ENCODE data around the gene CR1L. TPM values are rescaled to one million over a fixed set of nuclear protein-coding genes. Genes with fewer than 3 reads are reported as not detected.
"Not testable (repeated sequence)": the region's sequence is repeated elsewhere in the genome, so short reads cannot be mapped to it uniquely, and the experiment has no call there.

Gene CR1L
- total RNA-seq, 1 donor from 2014 or later: 0.60 TPM

- no peaks in the 10 kb centered on the region for H3K4me1 Mint-ChIP-seq
- TF ChIP-seq, protein P1, sequence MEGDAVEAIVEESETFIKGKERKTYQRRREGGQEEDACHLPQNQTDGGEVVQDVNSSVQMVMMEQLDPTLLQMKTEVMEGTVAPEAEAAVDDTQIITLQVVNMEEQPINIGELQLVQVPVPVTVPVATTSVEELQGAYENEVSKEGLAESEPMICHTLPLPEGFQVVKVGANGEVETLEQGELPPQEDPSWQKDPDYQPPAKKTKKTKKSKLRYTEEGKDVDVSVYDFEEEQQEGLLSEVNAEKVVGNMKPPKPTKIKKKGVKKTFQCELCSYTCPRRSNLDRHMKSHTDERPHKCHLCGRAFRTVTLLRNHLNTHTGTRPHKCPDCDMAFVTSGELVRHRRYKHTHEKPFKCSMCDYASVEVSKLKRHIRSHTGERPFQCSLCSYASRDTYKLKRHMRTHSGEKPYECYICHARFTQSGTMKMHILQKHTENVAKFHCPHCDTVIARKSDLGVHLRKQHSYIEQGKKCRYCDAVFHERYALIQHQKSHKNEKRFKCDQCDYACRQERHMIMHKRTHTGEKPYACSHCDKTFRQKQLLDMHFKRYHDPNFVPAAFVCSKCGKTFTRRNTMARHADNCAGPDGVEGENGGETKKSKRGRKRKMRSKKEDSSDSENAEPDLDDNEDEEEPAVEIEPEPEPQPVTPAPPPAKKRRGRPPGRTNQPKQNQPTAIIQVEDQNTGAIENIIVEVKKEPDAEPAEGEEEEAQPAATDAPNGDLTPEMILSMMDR (IDR thresholded peaks at IDR 0.05): no peak
- H3K9me3 Mint-ChIP-seq: no peaks in the 10 kb centered on the region
- ChIA-PET POLR2A (no interaction called here), CTCF (no interaction called here)
- H3K4me3 Mint-ChIP-seq: no peak overlapping the region
- ATAC-seq (ENCODE audit: low read depth): no peak
- intact Hi-C loops (cut with micrococcal nuclease): no loop called here
- H3K27me3 Mint-ChIP-seq: no peaks in the 10 kb centered on the region
- no peak for DNase-seq
- H3K36me3 Mint-ChIP-seq (ENCODE audit: low read depth): peaks cover 81% of the 10 kb centered on the region
- H3K27ac Mint-ChIP-seq: no peak overlapping the region
These were observed 117.7 kb downstream of the CR1L start for GRCh38 chr1:207762622-207763021.

- H3K9me3 Mint-ChIP-seq: no peaks in the 10 kb centered on the region
- no peak for DNase-seq
- CTCF ChIA-PET: no interaction called here
- TF ChIP-seq, protein P1 (IDR thresholded peaks at IDR 0.05): no peak
- H3K4me3 Mint-ChIP-seq: no peak overlapping the region
- H3K27ac Mint-ChIP-seq: no peak overlapping the region
- intact Hi-C loops (cut with micrococcal nuclease): no loop called here
- ATAC-seq (ENCODE audit: low read depth): no peak
- POLR2A ChIA-PET: no interaction called here
- no peaks in the 10 kb centered on the region for H3K4me1 Mint-ChIP-seq
- peaks cover 80% of the 10 kb centered on the region for H3K36me3 Mint-ChIP-seq (ENCODE audit: low read depth)
- no peaks in the 10 kb centered on the region for H3K27me3 Mint-ChIP-seq
These were observed 118.2 kb downstream of the CR1L start for GRCh38 chr1:207763091-207763490.

DNA sequence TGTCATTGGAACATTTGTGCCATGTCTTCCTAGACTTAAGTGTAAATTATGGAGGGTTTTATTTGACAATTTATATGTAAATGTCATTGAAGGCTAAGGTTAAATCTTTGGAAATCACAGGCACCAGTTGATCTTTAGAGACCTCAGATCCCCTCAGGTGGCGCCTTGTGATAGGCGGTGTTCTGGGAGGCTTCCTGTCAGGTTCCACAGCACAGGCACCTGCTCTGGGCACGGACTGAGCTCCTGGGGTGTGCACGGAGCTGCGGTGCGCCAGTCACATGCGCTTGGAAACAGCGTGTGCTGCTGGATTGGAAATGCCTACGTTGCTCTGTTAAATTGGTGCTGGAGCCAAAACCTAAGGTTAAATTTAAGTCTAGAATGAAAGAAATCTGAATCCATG lies 119.0 kb downstream of the CR1L start:
- CTCF ChIA-PET: no interaction called here
- H3K27me3 Mint-ChIP-seq: no peaks in the 10 kb centered on the region
- POLR2A ChIA-PET: no interaction called here
- H3K4me1 Mint-ChIP-seq: no peaks in the 10 kb centered on the region
- no peak overlapping the region for H3K4me3 Mint-ChIP-seq
- DNase-seq (no peak), ATAC-seq (ENCODE audit: low read depth) (no peak)
- TF ChIP-seq, protein P1 (IDR thresholded peaks at IDR 0.05): no peak
- intact Hi-C loops (cut with micrococcal nuclease): no loop called here
- no peak overlapping the region for H3K27ac Mint-ChIP-seq
- H3K36me3 Mint-ChIP-seq (ENCODE audit: low read depth): peaks cover 81% of the 10 kb centered on the region
- no peaks in the 10 kb centered on the region for H3K9me3 Mint-ChIP-seq

GRCh38 chr1:207766569-207766968 lies 121.6 kb downstream of the CR1L start:
- no peak for ATAC-seq (ENCODE audit: low read depth)
- CTCF ChIA-PET: no interaction called here
- intact Hi-C loops (cut with micrococcal nuclease): no loop called here

DNA sequence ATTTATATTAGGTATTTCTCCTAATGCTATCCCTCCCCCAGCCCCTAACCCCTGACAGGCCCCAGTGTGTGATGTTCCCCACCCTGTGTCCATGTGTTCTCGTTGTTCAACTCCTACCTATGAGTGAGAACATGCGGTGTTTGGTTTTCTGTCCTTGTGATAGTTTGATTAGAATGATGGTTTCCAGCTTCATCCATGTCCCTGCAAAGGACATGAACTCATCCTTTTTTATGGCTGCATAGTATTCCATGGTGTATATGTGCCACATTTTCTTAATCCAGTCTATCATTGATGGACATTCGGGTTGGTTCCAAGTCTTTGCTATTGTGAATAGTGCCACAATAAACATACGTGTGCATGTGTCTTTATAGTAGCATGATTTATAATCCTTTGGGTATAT lies 125.6 kb downstream of the CR1L start:
- Mint-ChIP-seq H3K36me3 (ENCODE audit: low read depth) (peaks cover 84% of the 10 kb centered on the region), H3K9me3 (peaks cover 11% of the 10 kb centered on the region)
- H3K4me3 Mint-ChIP-seq; H3K27me3 Mint-ChIP-seq; DNase-seq; ATAC-seq (ENCODE audit: low read depth); H3K27ac Mint-ChIP-seq; intact Hi-C loops (cut with micrococcal nuclease); CTCF ChIA-PET; H3K4me1 Mint-ChIP-seq; POLR2A ChIA-PET: not testable (repeated sequence)

More at GRCh38 chr1:207766569-207766968, 121.6 kb downstream of the CR1L start:
- Mint-ChIP-seq H3K9me3 (peaks cover 6% of the 10 kb centered on the region), H3K27me3 (no peaks in the 10 kb centered on the region), H3K4me3 (no peak overlapping the region), H3K27ac (no peak overlapping the region), H3K36me3 (ENCODE audit: low read depth) (peaks cover 81% of the 10 kb centered on the region), H3K4me1 (no peaks in the 10 kb centered on the region)
- DNase-seq: no peak
- TF ChIP-seq, protein P1 (IDR thresholded peaks at IDR 0.05): no peak
- POLR2A ChIA-PET: no interaction called here

Other genes starting within 250 kb of the CR1L start
- 30.7 and 34.1 TPM in 2 replicates for gene CR2, start 190.8 kb upstream of the CR1L start, total RNA-seq
- gene CR1, start 149.0 kb upstream of the CR1L start, total RNA-seq: 11.4 and 13.9 TPM in 2 replicates
- 109 and 110 TPM in 2 replicates for gene CD46, start 106.9 kb downstream of the CR1L start, total RNA-seq

Measured in activated B cell treated with CpG ODN at 0.5 μM for 24 hours (primary cell).